Heart left ventricle (tissue), 16 donors: Measurements from ENCODE around the gene DNM3. TPM values are rescaled to one million over a fixed set of nuclear protein-coding genes. Genes with fewer than 3 reads are reported as not detected.
A peak's percentile ranks its signal among the peaks of the same experiment; 100 is the strongest.

ENCODE experiments used
- ATAC-seq, 4 donors: fragments of 200-7000 bp; cut with Tn5 transposase; one replicate each; pipeline ENCODE4 v1.9.1; 2020 to 2022; ENCODE audit warnings: moderate library complexity in 4 of 4, mild to moderate bottlenecking in 3 of 4, moderate number of reproducible peaks in 1 of 4
- DNase-seq, 5 donors: peaks; one replicate each; pipeline ENCODE4 v3.0.0-alpha.2; 2020
- H3K27ac ChIP-seq, 12 donors: fragments of 200-600 bp; sonication (generic) in 4 of 12; one replicate each; pipeline versions ENCODE4 v1.5.0 to v1.8.0; 2016 to 2022; ENCODE audit warnings: mild to moderate bottlenecking in 2 of 12
- H3K27me3 ChIP-seq, 9 donors: fragments of 200-600 bp; sonication (generic) in 2 of 9; one replicate each; pipeline versions ENCODE4 v1.5.1 to v1.8.0; 2016 to 2022; ENCODE audit warnings: mild to moderate bottlenecking in 3 of 9
- H3K36me3 ChIP-seq, 9 donors: fragments of 200-600 bp; sonication (generic) in 2 of 9; one replicate each; pipeline versions ENCODE4 v1.5.0 to v1.8.0; 2018 to 2022; ENCODE audit warnings: mild to moderate bottlenecking in 2 of 9
- H3K4me1 ChIP-seq, 12 donors: fragments of 200-600 bp; sonication (generic) in 4 of 12; one replicate each; pipeline versions ENCODE4 v1.5.0 to v1.8.0; 2016 to 2022; ENCODE audit warnings: mild to moderate bottlenecking in 3 of 12
- H3K4me3 ChIP-seq, 12 donors: fragments of 200-600 bp; sonication (generic) in 4 of 12; one replicate each; pipeline versions ENCODE4 v1.5.0 to v1.8.0; 2017 to 2022; ENCODE audit warnings: mild to moderate bottlenecking in 9 of 12, moderate library complexity in 4 of 12
- H3K9me3 ChIP-seq, 12 donors: fragments of 200-600 bp; sonication (generic) in 4 of 12; one replicate each; pipeline versions ENCODE4 v1.5.0 to v1.8.0; 2016 to 2022; ENCODE audit warnings: mild to moderate bottlenecking in 1 of 12
- POLR2A ChIP-seq, 2 donors: fragments of 450-650 bp; IDR thresholded peaks; one replicate each; pipeline ENCODE4 v1.6.1; 2017; ENCODE audit warnings: antibody characterized with exemption in 2 of 2, mild to moderate bottlenecking in 2 of 2, moderate library complexity in 2 of 2
- WGBS, 4 donors: extraction: QIAGEN DNeasy Blood & Tissue Kit in 2 of 4; methylation state at CpG; one replicate each; pipeline versions ENCODE4 v1.1.5 to v1.1.7; 2013 to 2018; 5-methylcytosine and 5-hydroxymethylcytosine counted together
- intact Hi-C, 10 donors: fragments of 100-400 bp; cut with DNase I; formaldehyde crosslinking; loops; one replicate each; pipeline versions ENCODE4 v1.11.1 to v1.14.2; 2022
- polyA plus RNA-seq, 2 donors: library from polyadenylated mRNA; stranded (reverse); fragments of 200-250 nt; gene quantifications; one replicate each; pipeline ENCODE4 v1.2.3, GENCODE V29; 2013
- total RNA-seq, 9 donors: library from RNA; depleted of rRNA in 2 of 9; stranded (reverse); fragments of >200 nt in 2 of 9; fragmentation: NEBNext Ultra II Directional in 3 of 9; extraction: Animal tissue kit (Norgen Biotek cat#: 25700) in 3 of 9; gene quantifications; one replicate each; pipeline versions ENCODE4 v1.1.0 to v1.2.4, GENCODE V29; 2016 to 2023
- TF ChIP-seq, protein P1 (sequence below), 12 donors: fragments of 200-600 bp; sonication (generic) in 4 of 12; IDR thresholded peaks; one replicate each; pipeline versions ENCODE4 v1.5.0 to v1.8.0; 2018 to 2022; ENCODE audit warnings: antibody characterized with exemption in 12 of 12, mild to moderate bottlenecking in 5 of 12
- donor health status: ischemic (EF 13 %, LVEDD 7.1; RV severe dilation, severe dysfunction).
- donor health status: healthy with polysubstance abuse.
- donor health status: DM: no; HTN: yes; CAD: no.
- donor health status: DM: no; HTN: no; CAD: no.
- donor health status: ischemic (EF 25% LVEDD 6.9; RV normal size, moderate dysfunction).
- donor health status: ischemic (EF 25% LVEDD 5.7; RV mildly dilated, moderate dysfunction).
- donor health status: healthy.
- donor health status: DM: yes; HTN: yes; CAD: no.
- donor health status: ischemic (EF 35%, LVEDD 5.7; RV mildly dilated, moderate dysfunction).
- donor health status: nonischemic (EF 11% LVEDD 7.7; RV severe dilation, severe dysfunction).
- donor health status: DM: yes; HTN: yes; CAD: no.
- donor health status: PGD.
- donor health status: ischemic (EF 29% LVEDD 5.4; RV normal size, mild dysfunction).
- donor health status: nonischemic (EF 23%, LVEDD 6.1; RV moderate dilation, normal function).

Gene DNM3
- total and polyA plus RNA-seq, 11 donors, result 0.44 to 3.9 (median 1.9) TPM

DNA sequence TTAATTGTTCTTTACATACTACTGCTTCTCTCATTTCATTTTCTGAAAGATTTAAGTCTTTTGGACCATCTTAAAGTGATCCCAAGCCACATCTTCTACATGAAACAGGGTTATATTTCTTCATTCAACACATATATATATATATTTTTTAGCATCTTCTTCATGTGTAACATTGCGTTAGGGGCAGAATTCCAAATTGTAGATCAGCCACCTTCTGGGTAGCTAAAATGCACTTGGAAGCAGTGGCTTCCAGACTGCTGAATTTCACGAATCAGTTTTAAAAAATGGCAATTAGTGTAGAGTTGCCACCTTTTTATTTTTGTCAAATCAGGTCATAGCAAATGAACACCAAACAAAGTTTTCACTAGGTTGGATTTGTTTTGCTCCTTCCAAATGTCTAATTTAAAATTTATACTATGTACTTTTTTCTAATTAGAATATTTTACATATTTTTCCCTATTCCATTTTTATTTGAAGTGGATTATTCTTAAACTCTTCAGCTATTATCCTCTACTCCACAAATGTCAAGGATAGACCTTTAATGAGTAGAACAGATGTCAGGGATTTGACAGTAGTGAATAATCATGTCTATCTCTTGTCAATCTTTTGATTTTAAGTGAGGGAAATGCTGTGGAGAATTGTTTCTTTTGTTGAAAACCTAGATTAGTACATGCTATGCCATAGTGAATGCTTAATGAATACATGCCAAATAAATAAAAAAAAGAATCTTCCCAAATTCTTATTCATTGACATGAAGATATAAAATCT is 55.8 kb downstream of the DNM3 start:
- Histone ChIP-seq H3K36me3 (no peaks in the 10 kb centered on the region), H3K27me3 (no peaks in the 10 kb centered on the region), H3K4me1 (peaks cover 0 to 4% (median 0%) of the 10 kb centered on the region in 12 donors), H3K4me3 (no peak overlapping the region), H3K27ac (no peak overlapping the region), H3K9me3 (peaks cover 0 to 14% (median 0%) of the 10 kb centered on the region in 12 donors)
- DNase-seq (no peak), ATAC-seq (no peak)
- intact Hi-C loops, result no loop called here
- TF ChIP-seq POLR2A (IDR thresholded peaks at IDR 0.05), result no peak
- TF ChIP-seq, protein P1, sequence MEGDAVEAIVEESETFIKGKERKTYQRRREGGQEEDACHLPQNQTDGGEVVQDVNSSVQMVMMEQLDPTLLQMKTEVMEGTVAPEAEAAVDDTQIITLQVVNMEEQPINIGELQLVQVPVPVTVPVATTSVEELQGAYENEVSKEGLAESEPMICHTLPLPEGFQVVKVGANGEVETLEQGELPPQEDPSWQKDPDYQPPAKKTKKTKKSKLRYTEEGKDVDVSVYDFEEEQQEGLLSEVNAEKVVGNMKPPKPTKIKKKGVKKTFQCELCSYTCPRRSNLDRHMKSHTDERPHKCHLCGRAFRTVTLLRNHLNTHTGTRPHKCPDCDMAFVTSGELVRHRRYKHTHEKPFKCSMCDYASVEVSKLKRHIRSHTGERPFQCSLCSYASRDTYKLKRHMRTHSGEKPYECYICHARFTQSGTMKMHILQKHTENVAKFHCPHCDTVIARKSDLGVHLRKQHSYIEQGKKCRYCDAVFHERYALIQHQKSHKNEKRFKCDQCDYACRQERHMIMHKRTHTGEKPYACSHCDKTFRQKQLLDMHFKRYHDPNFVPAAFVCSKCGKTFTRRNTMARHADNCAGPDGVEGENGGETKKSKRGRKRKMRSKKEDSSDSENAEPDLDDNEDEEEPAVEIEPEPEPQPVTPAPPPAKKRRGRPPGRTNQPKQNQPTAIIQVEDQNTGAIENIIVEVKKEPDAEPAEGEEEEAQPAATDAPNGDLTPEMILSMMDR (IDR thresholded peaks at IDR 0.05), result no peak
- WGBS, 4 donors, result 94 to 96% (median 95%) methylated on average over 2 of the region's 2 CpGs

DNA sequence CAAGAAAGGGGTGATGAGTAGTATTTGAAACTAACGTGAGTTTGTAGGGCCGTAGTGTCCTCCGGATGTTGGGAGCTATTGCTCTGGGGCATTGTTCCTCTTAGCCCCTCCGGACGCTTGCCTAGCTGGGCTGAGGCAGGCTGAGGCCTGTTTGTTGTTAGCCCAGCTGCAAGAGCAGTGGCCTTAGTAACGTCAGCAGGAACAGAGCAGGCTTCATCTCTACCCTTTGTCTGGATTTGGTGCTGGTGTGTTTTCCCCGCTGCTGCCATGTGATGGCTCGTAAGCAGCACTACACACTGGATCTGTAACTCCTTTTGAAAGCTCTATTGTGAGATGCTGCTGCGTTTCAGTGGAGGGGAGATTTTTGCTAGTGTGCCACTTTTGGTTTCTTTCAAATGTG is 57.6 kb downstream of the DNM3 start:
- ATAC-seq (peak in 2 of 4 donors; percentile 26 to 60), DNase-seq (no peak)
- no peaks in the 10 kb centered on the region for H3K36me3 ChIP-seq
- H3K27ac ChIP-seq, result peak overlapping the region in 2 of 12 donors; percentile 2 to 39
- TF ChIP-seq, protein P1 (IDR thresholded peaks at IDR 0.05), result no peak
- no peak for TF ChIP-seq POLR2A (IDR thresholded peaks at IDR 0.05)
- peaks cover 0 to 5% (median 0%) of the 10 kb centered on the region in 12 donors for H3K9me3 ChIP-seq
- 45 to 67% (median 59%) methylated on average over 9 of the region's 9 CpGs for WGBS, 4 donors
- peaks cover 0 to 7% (median 0%) of the 10 kb centered on the region in 12 donors for H3K4me1 ChIP-seq
- no peak overlapping the region for H3K4me3 ChIP-seq
- H3K27me3 ChIP-seq, result no peaks in the 10 kb centered on the region
- intact Hi-C loops, result no loop called here

DNA sequence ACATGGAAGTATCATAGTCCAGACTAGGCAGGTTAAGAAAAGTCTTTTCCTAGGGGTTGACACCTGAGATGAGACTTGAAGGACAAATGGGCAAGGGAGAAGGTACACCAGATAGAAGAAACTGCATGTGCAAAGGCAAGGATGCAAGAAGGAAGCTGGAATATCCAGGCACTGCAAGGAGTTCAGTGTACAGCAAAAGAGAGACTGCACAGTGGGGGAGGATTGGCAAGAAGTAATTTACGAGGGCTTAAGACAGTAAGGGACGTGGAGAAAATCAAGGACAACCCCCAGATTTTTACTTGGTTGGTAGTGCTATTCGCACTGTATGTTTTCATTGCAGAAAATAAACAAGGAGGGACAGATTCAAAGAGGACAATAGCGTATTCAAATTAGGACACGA is 58.5 kb downstream of the DNM3 start:
- 84 to 95% (median 93%) methylated on average over 5 of the region's 5 CpGs for WGBS, 4 donors
- no peak for DNase-seq
- no peak for ATAC-seq
- TF ChIP-seq, protein P1 (IDR thresholded peaks at IDR 0.05), result no peak
- TF ChIP-seq POLR2A (IDR thresholded peaks at IDR 0.05), result no peak
- no peaks in the 10 kb centered on the region for H3K27me3 ChIP-seq
- no peaks in the 10 kb centered on the region for H3K36me3 ChIP-seq
- peaks cover 0 to 7% (median 0%) of the 10 kb centered on the region in 12 donors for H3K4me1 ChIP-seq
- H3K27ac ChIP-seq, result no peak overlapping the region
- intact Hi-C loops, result loop anchor here in 1 of 10 donors (10.0 kb wide), 1 partner anchor 55 kb away; the partner anchor contains the start of gene DNM3
- H3K9me3 ChIP-seq, result peaks cover 0 to 4% (median 0%) of the 10 kb centered on the region in 12 donors
- no peak overlapping the region for H3K4me3 ChIP-seq

DNA sequence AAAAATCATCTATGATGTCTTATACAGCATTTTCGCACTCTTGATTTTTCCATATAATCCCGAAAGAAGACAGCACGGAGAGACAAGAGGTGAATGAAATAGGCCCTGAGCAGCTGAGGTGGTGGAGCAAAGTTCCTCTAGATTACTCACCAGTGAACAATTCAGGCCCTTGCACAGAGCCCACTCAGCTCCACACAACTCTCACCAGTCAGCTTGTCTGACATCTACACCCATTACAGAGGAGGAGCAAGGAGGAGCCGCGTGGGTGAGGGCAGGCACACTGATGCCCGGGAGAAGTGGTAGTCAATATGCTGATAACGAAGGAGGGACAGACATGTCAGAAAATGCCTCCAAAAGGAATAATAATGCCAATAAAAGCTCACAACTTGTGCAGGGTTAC is 59.9 kb downstream of the DNM3 start:
- WGBS, 4 donors, result 89 to 91% (median 90%) methylated on average over 7 of the region's 7 CpGs
- intact Hi-C loops, result loop anchor here in 1 of 10 donors (10.0 kb wide), 1 partner anchor 56 kb away; the partner anchor contains the start of gene DNM3
- peaks cover 0 to 7% (median 0%) of the 10 kb centered on the region in 12 donors for H3K4me1 ChIP-seq
- H3K9me3 ChIP-seq, result no peaks in the 10 kb centered on the region
- H3K27ac ChIP-seq, result no peak overlapping the region
- no peaks in the 10 kb centered on the region for H3K36me3 ChIP-seq
- DNase-seq (no peak), ATAC-seq (no peak)
- H3K27me3 ChIP-seq, result no peaks in the 10 kb centered on the region
- TF ChIP-seq, protein P1 (IDR thresholded peaks at IDR 0.05), result no peak
- no peak for TF ChIP-seq POLR2A (IDR thresholded peaks at IDR 0.05)
- H3K4me3 ChIP-seq, result no peak overlapping the region
